ENCODE data around the gene C1orf226.

- TF ChIP-seq POLR2A (IDR thresholded peaks at IDR 0.05) (no peak), CTCF (IDR thresholded peaks at IDR 0.05) (no peak)
Measured at GRCh38 chr1:162400790-162401355, 19.3 kb downstream of the C1orf226 start.
